Caco-2 (cell line): Measurements from ENCODE around the gene MCC. TPM values are rescaled to one million over a fixed set of nuclear protein-coding genes. Genes with fewer than 3 reads are reported as not detected.
"Not testable (repeated sequence)": the region's sequence is repeated elsewhere in the genome, so short reads cannot be mapped to it uniquely, and the experiment has no call there.

Experiments
- BruUV-seq: library from RNA; stranded (reverse); fragments of 400-500 nt; replicated peaks from 2 replicates; lab custom pipeline; 2021; lab: Mats Ljungman, UMichigan
- CTCF ChIA-PET: fragments of 300-600 bp; sonication (Branson Sonifier 250); formaldehyde crosslinking; loops from one replicate; lab custom pipeline; 2022; ENCODE audit warnings: antibody characterized with exemption; lab: Charles Lee
- POLR2A ChIA-PET: fragments of 300-600 bp; sonication (Branson Sonifier 250); formaldehyde crosslinking; loops from one replicate; lab custom pipeline; 2022; ENCODE audit warnings: antibody characterized with exemption; lab: Charles Lee
- DNase-seq, 2 experiments: peaks; one replicate each; pipeline versions ENCODE4 v3.0.0 to v3.0.0-alpha.2; 2020 to 2022
- H3K27me3 ChIP-seq: replicated peaks from 2 replicates; pipeline ENCODE4 v1.6.0; 2011; ENCODE audit warnings: low read length; ENCODE audit not compliant: control insufficient read depth, insufficient read depth
- H3K36me3 ChIP-seq: 2 replicates; pipeline ENCODE4 v1.5.1; 2011; ENCODE audit warnings: low read length; ENCODE audit not compliant: control insufficient read depth, insufficient read depth
- H3K4me1 ChIP-seq: fragments of 250-450 bp; sonication (Bioruptor Pico); 2 replicates; pipeline ENCODE4 v1.5.1; 2020; ENCODE audit warnings: mild to moderate bottlenecking
- H3K4me3 ChIP-seq: 2 replicates; pipeline ENCODE4 v1.5.1; 2011; ENCODE audit warnings: low read depth, mild to moderate bottlenecking, control low read depth, low read length
- H3K9me3 ChIP-seq: fragments of 250-450 bp; sonication (Bioruptor Pico); 2 replicates; pipeline ENCODE4 v1.5.1; 2020; ENCODE audit warnings: mild to moderate bottlenecking, moderate library complexity
- H3K27ac Mint-ChIP-seq: one replicate; pipeline ENCODE4 v1.8.0; 2022; ENCODE audit warnings: mixed read lengths; ENCODE audit not compliant: unreplicated experiment
- H3K27me3 Mint-ChIP-seq: one replicate; pipeline ENCODE4 v1.8.0; 2022; ENCODE audit warnings: mixed read lengths; ENCODE audit not compliant: insufficient read depth, unreplicated experiment
- H3K36me3 Mint-ChIP-seq: one replicate; pipeline ENCODE4 v1.8.0; 2022; ENCODE audit warnings: mild to moderate bottlenecking, mixed read lengths; ENCODE audit not compliant: insufficient read depth, unreplicated experiment
- H3K4me1 Mint-ChIP-seq: one replicate; pipeline ENCODE4 v1.8.0; 2022; ENCODE audit warnings: low read depth, mixed read lengths; ENCODE audit not compliant: unreplicated experiment
- H3K4me3 Mint-ChIP-seq: one replicate; pipeline ENCODE4 v1.8.0; 2022; ENCODE audit warnings: mild to moderate bottlenecking, moderate library complexity, mixed read lengths; ENCODE audit not compliant: unreplicated experiment
- H3K9me3 Mint-ChIP-seq: one replicate; pipeline ENCODE4 v1.8.0; 2022; ENCODE audit warnings: mixed read lengths; ENCODE audit not compliant: unreplicated experiment
- CTCF ChIP-seq, 2 experiments: fragments of 200-600 bp in 1 of 2; IDR thresholded peaks; 1 replicate in 1 of 2; 2 replicates in 1 of 2; pipeline versions ENCODE4 v1.5.1 to v1.8.0; 2011 to 2022; ENCODE audit warnings: antibody characterized with exemption in 1 of 2, control low read depth in 1 of 2, inconsistent platforms in 1 of 2, low read depth in 1 of 2, low read length in 1 of 2, mild to moderate bottlenecking in 1 of 2, moderate library complexity in 1 of 2; ENCODE audit not compliant: insufficient read depth in 1 of 2, severe bottlenecking in 1 of 2, unreplicated experiment in 1 of 2
- intact Hi-C: fragments of 100-400 bp; cut with micrococcal nuclease; formaldehyde crosslinking; loops from one replicate; pipeline ENCODE4 v1.10.0; 2022; ENCODE audit not compliant: unreplicated experiment
- total RNA-seq: library from RNA; stranded (reverse); gene quantifications from 2 replicates; pipeline ENCODE4 v1.2.3, GENCODE V29; 2022

MCC gene
- total RNA-seq, 1 experiment from 2014 or later, result 0.09 TPM

DNA sequence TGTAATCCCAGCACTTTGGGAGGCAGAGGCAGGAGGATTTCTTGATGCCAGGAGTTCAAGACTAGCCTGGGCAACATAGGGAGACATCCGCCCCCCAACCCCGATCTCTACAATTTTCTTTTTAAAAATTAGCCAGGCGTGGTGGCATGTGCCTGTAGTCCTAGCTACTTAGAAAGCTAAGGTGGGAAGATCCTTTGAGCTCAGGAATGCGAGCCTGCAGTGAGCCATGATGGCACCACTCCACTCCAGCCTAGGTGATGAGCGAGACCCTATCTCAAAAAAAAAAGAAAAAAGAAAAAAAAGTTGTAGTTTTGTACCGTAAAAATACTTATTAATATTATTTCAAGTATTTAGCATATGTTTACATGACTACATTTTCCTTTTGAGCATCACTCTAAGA lies 82.7 kb downstream of the MCC start:
- Histone ChIP-seq H3K4me1 (no peaks in the 10 kb centered on the region), H3K27me3 (no peaks in the 10 kb centered on the region), H3K4me3 (no peak overlapping the region), H3K9me3 (peaks cover under 1% of the 10 kb centered on the region; the same call in 1 of the 2 replicates), H3K36me3 (no peaks in the 10 kb centered on the region)
- no TSS peak for BruUV-seq
- H3K27ac Mint-ChIP-seq, result no peak overlapping the region
- intact Hi-C loops, result no loop called here
- H3K36me3 Mint-ChIP-seq, result no peaks in the 10 kb centered on the region
- H3K9me3 Mint-ChIP-seq, result no peaks in the 10 kb centered on the region
- ChIA-PET CTCF (no interaction called here), POLR2A (no interaction called here)
- H3K4me3 Mint-ChIP-seq, result no peak overlapping the region
- no peak for DNase-seq
- no peaks in the 10 kb centered on the region for H3K4me1 Mint-ChIP-seq
- peaks cover 11% of the 10 kb centered on the region for H3K27me3 Mint-ChIP-seq
- TF ChIP-seq CTCF (IDR thresholded peaks at IDR 0.05; ENCODE audit: insufficient read depth in 1 of 2, low read depth in 1 of 2, low read length in 1 of 2, severe bottlenecking in 1 of 2, unreplicated experiment in 1 of 2), result no peak

DNA sequence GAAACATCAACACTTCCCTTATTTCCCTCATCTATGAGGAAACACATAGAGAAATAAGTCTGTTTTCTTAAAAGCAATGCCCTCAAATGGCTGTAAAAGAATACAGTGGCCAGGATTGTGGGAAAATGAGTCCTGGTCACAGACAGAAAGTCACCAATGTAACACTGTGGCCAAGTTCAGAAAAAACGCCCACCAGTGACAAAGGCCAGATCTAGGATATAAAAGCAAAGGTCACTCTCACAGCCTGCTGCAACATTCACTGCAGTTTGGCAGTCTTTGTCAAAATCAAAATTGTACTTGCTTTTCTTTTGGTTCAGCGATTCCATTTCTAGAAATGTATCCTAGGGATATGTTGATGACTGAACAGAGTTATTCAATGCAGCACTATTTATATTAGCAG lies 84.0 kb downstream of the MCC start:
- Mint-ChIP-seq H3K4me1 (no peaks in the 10 kb centered on the region), H3K27me3 (peaks cover 11% of the 10 kb centered on the region), H3K36me3 (no peaks in the 10 kb centered on the region), H3K4me3 (no peak overlapping the region), H3K27ac (no peak overlapping the region), H3K9me3 (no peaks in the 10 kb centered on the region)
- Histone ChIP-seq H3K4me1 (no peaks in the 10 kb centered on the region), H3K36me3 (no peaks in the 10 kb centered on the region), H3K27me3 (no peaks in the 10 kb centered on the region), H3K9me3 (no peaks in the 10 kb centered on the region), H3K4me3 (no peak overlapping the region)
- no peak for TF ChIP-seq CTCF (IDR thresholded peaks at IDR 0.05; ENCODE audit: insufficient read depth in 1 of 2, low read depth in 1 of 2, low read length in 1 of 2, severe bottlenecking in 1 of 2, unreplicated experiment in 1 of 2)
- ChIA-PET POLR2A (no interaction called here), CTCF (interaction anchor here (0.6 kb wide), 1 partner anchor 933 kb away, joined by 3 read pairs; no protein-coding TSS in a partner anchor)
- BruUV-seq, result no TSS peak
- DNase-seq, result no peak
- intact Hi-C loops, result no loop called here

DNA sequence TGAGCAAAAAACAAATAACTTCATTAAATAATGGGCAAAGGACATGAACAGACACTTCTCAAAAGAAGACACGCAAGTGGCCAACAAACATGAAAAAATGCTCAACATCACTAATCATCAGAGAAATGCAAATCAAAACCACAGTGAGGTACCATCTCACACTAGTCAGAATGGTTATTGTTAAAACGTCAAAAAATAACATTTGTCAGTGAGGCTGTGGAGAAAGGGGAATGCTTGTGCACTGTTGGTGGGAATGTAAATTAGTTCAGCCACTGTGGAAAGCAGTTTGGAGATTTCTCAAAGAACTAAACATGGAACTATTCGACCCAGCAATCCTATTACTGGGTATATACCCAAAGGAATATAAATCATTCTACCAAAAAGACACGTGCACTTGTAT lies 90.3 kb downstream of the MCC start:
- H3K27me3 Mint-ChIP-seq, BruUV-seq, H3K36me3 Mint-ChIP-seq, H3K4me3 ChIP-seq, H3K9me3 ChIP-seq, H3K9me3 Mint-ChIP-seq, H3K4me3 Mint-ChIP-seq, H3K36me3 ChIP-seq, H3K4me1 Mint-ChIP-seq, H3K27ac Mint-ChIP-seq, H3K4me1 ChIP-seq, POLR2A ChIA-PET, DNase-seq, H3K27me3 ChIP-seq, intact Hi-C loops: not testable (repeated sequence)
- CTCF ChIA-PET, result interaction anchor here (0.6 kb wide), 1 partner anchor 22 kb away, joined by 3 read pairs; no protein-coding TSS in a partner anchor

DNA sequence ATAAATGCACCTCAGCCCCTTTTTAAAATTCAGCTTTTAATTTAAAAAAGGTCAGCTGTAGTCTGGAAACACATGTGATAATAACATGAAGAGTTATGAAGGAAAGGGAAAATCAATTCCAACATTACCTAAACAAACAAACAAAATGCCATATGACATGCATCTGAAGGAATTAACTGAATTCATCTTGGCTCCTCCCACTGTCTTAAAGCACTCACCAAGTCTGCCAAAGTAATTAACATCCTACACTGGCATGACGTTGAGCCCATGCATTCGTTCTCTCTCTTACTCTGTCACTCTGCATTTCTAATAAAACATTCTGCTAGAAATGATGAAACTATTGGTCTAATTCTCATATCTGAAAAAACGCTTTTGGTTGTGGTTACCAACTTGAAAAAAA lies 91.2 kb downstream of the MCC start:
- POLR2A ChIA-PET, result no interaction called here
- H3K4me1 Mint-ChIP-seq, result no peaks in the 10 kb centered on the region

More for the DNA sequence above, 91.2 kb downstream of the MCC start:
- Histone ChIP-seq H3K9me3 (no peaks in the 10 kb centered on the region), H3K4me1 (no peaks in the 10 kb centered on the region), H3K4me3 (no peak overlapping the region), H3K36me3 (no peaks in the 10 kb centered on the region), H3K27me3 (no peaks in the 10 kb centered on the region)
- no peaks in the 10 kb centered on the region for H3K36me3 Mint-ChIP-seq
- intact Hi-C loops, result no loop called here
- no peak overlapping the region for H3K27ac Mint-ChIP-seq
- DNase-seq, result no peak
- BruUV-seq, result no TSS peak
- TF ChIP-seq CTCF (IDR thresholded peaks at IDR 0.05; ENCODE audit: insufficient read depth in 1 of 2, low read depth in 1 of 2, low read length in 1 of 2, severe bottlenecking in 1 of 2, unreplicated experiment in 1 of 2), result no peak
- H3K4me3 Mint-ChIP-seq, result no peak overlapping the region
- no peaks in the 10 kb centered on the region for H3K9me3 Mint-ChIP-seq
- CTCF ChIA-PET, result no interaction called here
- H3K27me3 Mint-ChIP-seq, result peaks cover 9% of the 10 kb centered on the region
